ENCODE results near the gene LRRC1.
A peak's percentile ranks its signal among the peaks of the same experiment; 100 is the strongest.

The LRRC1 gene

GRCh38 chr6:53811082-53811481 is 16.3 kb downstream of the LRRC1 start:
- peaks cover 72% of the 10 kb centered on the region for H4K20me1 ChIP-seq (ENCODE audit: insufficient read depth, low read length)
- no peak overlapping the region for H3K4me3 ChIP-seq (ENCODE audit: low read depth in 1 of 2, low read length in 2 of 2)
- DNase-seq = no peak
- H3K4me1 ChIP-seq (ENCODE audit: insufficient read depth, low read length) = peaks cover under 1% of the 10 kb centered on the region; the same call in 1 of the 2 replicates
- H3K9ac ChIP-seq (ENCODE audit: low read depth, low read length) = no peak overlapping the region
- TF ChIP-seq EZH2 (IDR thresholded peaks at IDR 0.05; ENCODE audit: borderline replicate concordance, low read depth, low read length, severe bottlenecking) = no peak
- TF ChIP-seq, protein P1, sequence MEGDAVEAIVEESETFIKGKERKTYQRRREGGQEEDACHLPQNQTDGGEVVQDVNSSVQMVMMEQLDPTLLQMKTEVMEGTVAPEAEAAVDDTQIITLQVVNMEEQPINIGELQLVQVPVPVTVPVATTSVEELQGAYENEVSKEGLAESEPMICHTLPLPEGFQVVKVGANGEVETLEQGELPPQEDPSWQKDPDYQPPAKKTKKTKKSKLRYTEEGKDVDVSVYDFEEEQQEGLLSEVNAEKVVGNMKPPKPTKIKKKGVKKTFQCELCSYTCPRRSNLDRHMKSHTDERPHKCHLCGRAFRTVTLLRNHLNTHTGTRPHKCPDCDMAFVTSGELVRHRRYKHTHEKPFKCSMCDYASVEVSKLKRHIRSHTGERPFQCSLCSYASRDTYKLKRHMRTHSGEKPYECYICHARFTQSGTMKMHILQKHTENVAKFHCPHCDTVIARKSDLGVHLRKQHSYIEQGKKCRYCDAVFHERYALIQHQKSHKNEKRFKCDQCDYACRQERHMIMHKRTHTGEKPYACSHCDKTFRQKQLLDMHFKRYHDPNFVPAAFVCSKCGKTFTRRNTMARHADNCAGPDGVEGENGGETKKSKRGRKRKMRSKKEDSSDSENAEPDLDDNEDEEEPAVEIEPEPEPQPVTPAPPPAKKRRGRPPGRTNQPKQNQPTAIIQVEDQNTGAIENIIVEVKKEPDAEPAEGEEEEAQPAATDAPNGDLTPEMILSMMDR (IDR thresholded peaks at IDR 0.05; ENCODE audit: borderline replicate concordance, extremely low read depth, low read length, poor library complexity, severe bottlenecking) = no peak
- H3K27ac ChIP-seq (ENCODE audit: low read length) = no peak overlapping the region
- no peak overlapping the region for H3K4me2 ChIP-seq (ENCODE audit: insufficient read depth, low read length)
- no peak overlapping the region for H2AFZ ChIP-seq (ENCODE audit: low read depth, low read length)
- ATAC-seq (ENCODE audit: insufficient read depth, low read depth) = peak; percentile 66; the same call in 2 of the 3 replicates
- H3K36me3 ChIP-seq (ENCODE audit: insufficient read depth, low read length) = peaks cover 4% of the 10 kb centered on the region; the same call in 1 of the 2 replicates
- no peaks in the 10 kb centered on the region for H3K9me3 ChIP-seq (ENCODE audit: insufficient read depth, low read length, severe bottlenecking)
- H3K27me3 ChIP-seq (ENCODE audit: insufficient read depth, low read length, poor library complexity) = no peaks in the 10 kb centered on the region
- H3K79me2 ChIP-seq (ENCODE audit: insufficient read depth, low read length) = peaks cover 92% of the 10 kb centered on the region

DNA sequence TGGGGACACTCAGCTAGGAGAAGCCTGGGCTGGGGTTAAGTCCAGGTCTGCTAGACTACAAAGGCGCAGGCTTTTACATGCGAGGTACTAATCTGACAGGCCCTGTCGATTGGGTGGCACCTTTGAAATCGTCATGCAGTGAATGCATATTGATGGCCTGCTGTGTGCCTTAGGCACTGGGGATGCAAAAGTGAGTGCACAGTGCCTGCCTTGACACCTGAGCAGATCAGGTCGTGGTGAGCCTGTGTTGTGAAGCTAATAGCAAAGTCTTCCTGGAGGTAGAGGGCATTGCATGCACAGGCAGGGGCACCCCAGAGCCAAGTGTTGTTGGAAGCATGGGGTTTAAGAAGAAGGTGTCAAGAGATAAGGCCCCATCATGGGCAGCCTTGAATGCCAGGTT is 16.9 kb downstream of the LRRC1 start:
- Histone ChIP-seq H3K27me3 (ENCODE audit: insufficient read depth, low read length, poor library complexity) (no peaks in the 10 kb centered on the region), H2AFZ (ENCODE audit: low read depth, low read length) (no peak overlapping the region), H3K36me3 (ENCODE audit: insufficient read depth, low read length) (peaks cover 4% of the 10 kb centered on the region; the same call in 1 of the 2 replicates), H3K27ac (ENCODE audit: low read length) (no peak overlapping the region), H3K4me2 (ENCODE audit: insufficient read depth, low read length) (no peak overlapping the region), H3K9ac (ENCODE audit: low read depth, low read length) (no peak overlapping the region), H3K79me2 (ENCODE audit: insufficient read depth, low read length) (peaks cover 92% of the 10 kb centered on the region), H4K20me1 (ENCODE audit: insufficient read depth, low read length) (peaks cover 67% of the 10 kb centered on the region), H3K4me1 (ENCODE audit: insufficient read depth, low read length) (no peaks in the 10 kb centered on the region), H3K9me3 (ENCODE audit: insufficient read depth, low read length, severe bottlenecking) (no peaks in the 10 kb centered on the region), H3K4me3 (ENCODE audit: low read depth in 1 of 2, low read length in 2 of 2) (no peak overlapping the region)
- no peak for TF ChIP-seq EZH2 (IDR thresholded peaks at IDR 0.05; ENCODE audit: borderline replicate concordance, low read depth, low read length, severe bottlenecking)
- TF ChIP-seq, protein P1 (IDR thresholded peaks at IDR 0.05; ENCODE audit: borderline replicate concordance, extremely low read depth, low read length, poor library complexity, severe bottlenecking) = no peak
- ATAC-seq (ENCODE audit: insufficient read depth, low read depth) (no peak), DNase-seq (no peak)

- DNase-seq (no peak), ATAC-seq (ENCODE audit: insufficient read depth, low read depth) (no peak)
- Histone ChIP-seq H3K27ac (ENCODE audit: low read length) (no peak overlapping the region), H4K20me1 (ENCODE audit: insufficient read depth, low read length) (peaks cover 64% of the 10 kb centered on the region), H3K4me3 (ENCODE audit: low read depth in 1 of 2, low read length in 2 of 2) (no peak overlapping the region), H3K79me2 (ENCODE audit: insufficient read depth, low read length) (peaks cover 93% of the 10 kb centered on the region), H3K4me2 (ENCODE audit: insufficient read depth, low read length) (no peak overlapping the region), H3K36me3 (ENCODE audit: insufficient read depth, low read length) (peaks cover 4% of the 10 kb centered on the region; the same call in 1 of the 2 replicates), H3K4me1 (ENCODE audit: insufficient read depth, low read length) (no peaks in the 10 kb centered on the region), H2AFZ (ENCODE audit: low read depth, low read length) (no peak overlapping the region), H3K9me3 (ENCODE audit: insufficient read depth, low read length, severe bottlenecking) (no peaks in the 10 kb centered on the region), H3K9ac (ENCODE audit: low read depth, low read length) (no peak overlapping the region), H3K27me3 (ENCODE audit: insufficient read depth, low read length, poor library complexity) (no peaks in the 10 kb centered on the region)
- no peak for TF ChIP-seq EZH2 (IDR thresholded peaks at IDR 0.05; ENCODE audit: borderline replicate concordance, low read depth, low read length, severe bottlenecking)
- TF ChIP-seq, protein P1 (IDR thresholded peaks at IDR 0.05; ENCODE audit: borderline replicate concordance, extremely low read depth, low read length, poor library complexity, severe bottlenecking) = no peak
Observed at GRCh38 chr6:53813096-53813495, 18.3 kb downstream of the LRRC1 start.

GRCh38 chr6:53813801-53814200 is 19.0 kb downstream of the LRRC1 start:
- Histone ChIP-seq H2AFZ (ENCODE audit: low read depth, low read length) (no peak overlapping the region), H3K4me2 (ENCODE audit: insufficient read depth, low read length) (no peak overlapping the region), H3K4me3 (ENCODE audit: low read depth in 1 of 2, low read length in 2 of 2) (no peak overlapping the region), H3K27me3 (ENCODE audit: insufficient read depth, low read length, poor library complexity) (no peaks in the 10 kb centered on the region), H4K20me1 (ENCODE audit: insufficient read depth, low read length) (peaks cover 58% of the 10 kb centered on the region), H3K36me3 (ENCODE audit: insufficient read depth, low read length) (no peaks in the 10 kb centered on the region), H3K27ac (ENCODE audit: low read length) (no peak overlapping the region), H3K9me3 (ENCODE audit: insufficient read depth, low read length, severe bottlenecking) (no peaks in the 10 kb centered on the region), H3K9ac (ENCODE audit: low read depth, low read length) (no peak overlapping the region), H3K79me2 (ENCODE audit: insufficient read depth, low read length) (peaks cover 93% of the 10 kb centered on the region), H3K4me1 (ENCODE audit: insufficient read depth, low read length) (no peaks in the 10 kb centered on the region)
- ATAC-seq (ENCODE audit: insufficient read depth, low read depth) (no peak), DNase-seq (no peak)
- no peak for TF ChIP-seq EZH2 (IDR thresholded peaks at IDR 0.05; ENCODE audit: borderline replicate concordance, low read depth, low read length, severe bottlenecking)
- TF ChIP-seq, protein P1 (IDR thresholded peaks at IDR 0.05; ENCODE audit: borderline replicate concordance, extremely low read depth, low read length, poor library complexity, severe bottlenecking) = no peak

Data from DND-41 (cell line).